H7 (cell line): Measurements from ENCODE around the gene MAMDC4. TPM values are rescaled to one million over a fixed set of nuclear protein-coding genes. Genes with fewer than 3 reads are reported as not detected.
"Not testable (repeated sequence)": the region's sequence is repeated elsewhere in the genome, so short reads cannot be mapped to it uniquely, and the experiment has no call there.

ENCODE experiments used
- DNase-seq: peaks from one replicate; pipeline ENCODE4 v3.0.0; 2012
- H3K27me3 ChIP-seq: 2 replicates; pipeline ENCODE4 v1.6.0; 2011; ENCODE audit warnings: mild to moderate bottlenecking, low read length; ENCODE audit not compliant: control insufficient read depth, insufficient read depth
- H3K36me3 ChIP-seq: replicated peaks from 2 replicates; pipeline ENCODE4 v1.5.1; 2011; ENCODE audit warnings: low read length; ENCODE audit not compliant: control insufficient read depth, insufficient read depth
- H3K4me3 ChIP-seq: 2 replicates; pipeline ENCODE4 v1.5.1; 2011; ENCODE audit warnings: low read depth, mild to moderate bottlenecking, control low read depth, low read length, moderate library complexity; ENCODE audit not compliant: insufficient read depth
- total RNA-seq: library from RNA; depleted of rRNA; stranded (reverse); fragments of >200 nt; shearing (Covaris generic); gene quantifications from 2 replicates; pipeline ENCODE4 v1.2.3, GENCODE V29; 2014

The MAMDC4 gene
- total RNA-seq, 1 experiment from 2014 or later: 1.2 TPM

- H3K27me3 ChIP-seq: no peaks in the 10 kb centered on the region; the same call in 1 of the 2 replicates
- DNase-seq: no peak
- peaks cover 7% of the 10 kb centered on the region for H3K36me3 ChIP-seq
- no peak overlapping the region for H3K4me3 ChIP-seq
These were observed 11.1 kb upstream of the MAMDC4 start for GRCh38 chr9:136840877-136841645.

DNA sequence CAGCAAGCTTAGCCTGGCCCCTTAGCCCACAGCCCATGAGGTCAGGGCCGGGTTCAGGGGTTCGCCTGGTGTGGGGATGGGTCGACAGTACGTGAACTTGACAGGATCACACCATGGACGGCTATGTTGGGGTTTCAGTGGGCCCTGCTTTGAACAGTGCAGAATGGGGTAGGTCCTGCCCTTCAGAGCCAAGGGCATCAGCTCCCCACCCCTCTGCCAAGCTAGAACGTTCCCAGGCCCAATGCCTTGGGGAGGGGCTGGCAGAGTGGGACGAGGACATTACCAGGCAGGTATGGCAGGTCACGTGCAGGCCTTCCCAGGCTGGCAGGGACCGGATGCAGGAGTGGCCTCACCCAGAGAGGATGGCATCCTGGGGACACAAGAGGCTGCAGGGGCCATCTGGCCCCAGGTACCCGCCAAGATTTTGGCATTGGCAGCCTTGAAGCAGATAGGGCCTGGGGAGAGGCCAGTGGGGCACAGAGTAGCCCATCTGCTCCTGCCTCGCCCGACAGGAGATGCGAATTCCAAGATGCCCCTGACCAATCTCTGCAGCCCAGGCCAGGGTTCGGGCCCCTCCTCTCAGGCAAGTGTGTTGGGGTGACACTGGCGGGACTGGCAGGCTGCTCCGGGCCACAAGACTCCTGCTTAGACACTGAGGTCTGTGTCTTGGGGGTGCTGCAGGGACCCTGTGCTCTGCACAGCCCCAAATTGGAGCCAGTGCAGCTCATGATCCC, 10.3 kb upstream of the MAMDC4 start:
- not testable (repeated sequence) for H3K4me3 ChIP-seq, H3K36me3 ChIP-seq, DNase-seq, H3K27me3 ChIP-seq

GRCh38 chr9:136842380-136842948, 9.7 kb upstream of the MAMDC4 start, which contains the start of gene AJM1:
TSS of gene AJM1 (plus strand) at chr9:136842478. CDS start at chr9:136844415, 1,937 bp downstream.
- peak within 1 kb of the TSS; percentile 16; the same call in 1 of the 2 replicates for H3K4me3 ChIP-seq
- not testable (repeated sequence) for H3K27me3 ChIP-seq, H3K36me3 ChIP-seq
- peak; percentile 94 for DNase-seq

DNA sequence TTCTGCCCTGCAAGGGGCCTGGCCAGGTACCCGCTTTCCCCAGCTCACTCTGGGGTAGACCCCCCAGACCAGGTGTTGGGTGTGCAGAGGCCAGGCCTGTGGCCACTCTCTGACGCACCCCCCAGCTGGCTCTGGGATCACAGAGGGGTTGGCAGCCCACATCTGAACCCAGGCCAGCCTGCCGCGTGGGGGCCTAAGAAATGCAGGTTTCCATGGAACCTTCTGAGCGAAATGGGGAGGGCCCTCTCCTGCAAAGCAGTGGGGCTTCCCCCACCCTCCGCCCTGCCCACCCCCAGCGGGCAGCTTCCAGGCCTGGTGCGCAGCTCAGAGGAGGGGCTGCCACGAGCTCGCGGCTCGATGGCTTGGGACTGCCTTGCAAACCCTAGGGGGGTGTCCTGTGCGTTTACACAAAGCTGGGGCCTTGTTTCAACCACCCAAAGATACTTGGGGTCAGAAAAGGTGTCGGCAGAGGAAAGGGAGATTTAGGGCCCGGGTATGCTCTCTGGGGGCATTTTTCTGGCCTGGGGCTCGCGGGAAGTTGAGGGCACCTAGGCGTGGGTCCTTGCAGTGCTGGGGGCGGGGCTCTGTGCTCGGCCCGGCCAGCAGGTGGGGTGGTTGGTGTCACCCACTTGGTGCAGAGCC, 8.9 kb upstream of the MAMDC4 start:
- H3K4me3 ChIP-seq, H3K36me3 ChIP-seq, H3K27me3 ChIP-seq, DNase-seq: not testable (repeated sequence)

- not testable (repeated sequence) for H3K4me3 ChIP-seq, H3K36me3 ChIP-seq, H3K27me3 ChIP-seq
- peak; percentile 79 for DNase-seq
These were observed 8.1 kb upstream of the MAMDC4 start for GRCh38 chr9:136843801-136844740.

- H3K36me3 ChIP-seq: peaks cover 2% of the 10 kb centered on the region
These were observed 7.2 kb upstream of the MAMDC4 start for GRCh38 chr9:136844761-136845464.

GRCh38 chr9:136845465-136846260, 6.5 kb upstream of the MAMDC4 start:
- no peak for DNase-seq
- Histone ChIP-seq H3K36me3 (peaks cover 2% of the 10 kb centered on the region), H3K4me3 (peak overlapping the region; percentile 5; the same call in 1 of the 2 replicates)

More at GRCh38 chr9:136844761-136845464, 7.2 kb upstream of the MAMDC4 start:
- peaks cover 5% of the 10 kb centered on the region for H3K27me3 ChIP-seq
- peak; percentile 75 for DNase-seq
- no peak overlapping the region for H3K4me3 ChIP-seq

DNA sequence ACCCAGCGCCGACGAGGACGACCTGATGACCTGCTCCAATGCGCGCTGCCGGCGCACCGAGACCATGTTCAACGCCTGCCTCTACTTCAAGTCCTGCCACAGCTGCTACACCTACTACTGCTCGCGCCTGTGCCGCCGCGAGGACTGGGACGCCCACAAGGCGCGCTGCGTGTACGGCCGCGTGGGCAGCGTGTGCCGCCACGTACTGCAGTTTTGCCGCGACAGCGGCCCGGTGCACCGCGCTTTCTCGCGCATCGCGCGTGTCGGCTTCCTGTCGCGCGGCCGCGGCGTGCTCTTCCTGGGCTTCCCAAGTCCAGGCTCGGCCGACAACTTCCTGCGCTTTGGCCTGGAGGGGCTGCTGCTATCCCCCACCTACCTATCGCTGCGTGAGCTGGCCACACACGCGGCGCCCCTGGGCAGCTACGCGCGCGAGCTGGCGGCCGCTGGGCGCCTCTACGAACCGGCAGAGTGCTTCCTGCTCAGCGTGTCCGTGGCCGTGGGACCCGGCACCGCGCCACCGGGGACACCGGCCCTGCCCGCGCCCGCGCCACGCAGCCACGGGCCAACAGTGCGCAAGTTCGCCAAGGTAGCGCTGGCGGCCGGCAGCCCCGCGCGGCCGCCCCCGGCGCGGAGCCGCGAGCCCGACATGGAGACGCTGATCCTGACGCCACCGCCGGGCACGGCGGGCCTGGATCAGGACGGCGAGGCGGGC, 5.6 kb upstream of the MAMDC4 start:
- peaks cover 5% of the 10 kb centered on the region for H3K36me3 ChIP-seq
- no peak for DNase-seq
- peaks cover 5% of the 10 kb centered on the region for H3K27me3 ChIP-seq
- peak overlapping the region; percentile 59 for H3K4me3 ChIP-seq

More at GRCh38 chr9:136845465-136846260, 6.5 kb upstream of the MAMDC4 start:
- peaks cover 5% of the 10 kb centered on the region for H3K27me3 ChIP-seq

- DNase-seq: peak; percentile 95
These were observed 4.9 kb upstream of the MAMDC4 start for GRCh38 chr9:136847088-136847825.

GRCh38 chr9:136847826-136848392, 4.2 kb upstream of the MAMDC4 start:
- Histone ChIP-seq H3K36me3 (peaks cover 5% of the 10 kb centered on the region), H3K4me3 (peak overlapping the region; percentile 70), H3K27me3 (peaks cover 5% of the 10 kb centered on the region)
- DNase-seq: peak; percentile 87

More at GRCh38 chr9:136847088-136847825, 4.9 kb upstream of the MAMDC4 start:
- Histone ChIP-seq H3K36me3 (peaks cover 5% of the 10 kb centered on the region), H3K4me3 (peak overlapping the region; percentile 70), H3K27me3 (peaks cover 5% of the 10 kb centered on the region)

DNA sequence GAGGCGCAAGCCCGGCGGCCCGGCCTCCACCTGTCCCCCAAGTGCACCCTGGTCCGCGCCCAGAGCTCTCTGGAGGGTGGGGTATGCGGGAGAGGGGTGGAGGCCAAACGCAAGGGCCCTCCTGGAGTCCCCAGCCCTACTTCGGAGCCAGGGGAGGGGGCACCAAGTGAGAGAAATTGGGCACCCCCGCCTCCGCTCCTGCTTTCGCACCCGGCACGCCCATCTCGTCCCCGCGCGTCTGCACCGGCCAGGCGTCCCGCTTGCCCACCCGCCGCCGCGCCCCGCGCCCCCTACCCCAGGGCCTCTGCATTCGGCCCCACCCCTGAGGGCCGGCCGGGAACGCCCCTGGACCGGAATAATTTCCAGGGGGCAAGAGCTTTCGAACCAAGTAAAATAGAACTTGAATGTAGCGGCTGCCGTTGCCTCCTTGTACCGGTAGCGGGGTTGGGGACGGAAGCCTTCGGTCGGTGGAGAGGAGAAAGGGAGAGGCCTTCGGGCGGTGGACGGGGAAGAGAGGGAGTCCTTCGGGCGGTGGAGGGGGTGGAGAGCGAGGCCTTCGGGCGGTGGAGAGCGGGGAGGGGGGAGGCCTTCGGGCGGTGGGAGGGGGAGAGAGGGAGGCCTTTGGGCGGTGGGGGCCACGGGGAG, 3.6 kb upstream of the MAMDC4 start:
- DNase-seq: peak; percentile 96
- peaks cover 5% of the 10 kb centered on the region for H3K27me3 ChIP-seq
- peaks cover 5% of the 10 kb centered on the region for H3K36me3 ChIP-seq
- peak overlapping the region; percentile 70 for H3K4me3 ChIP-seq
